ENCODE measurements around the gene TMEM209.
A peak's percentile ranks its signal among the peaks of the same experiment; 100 is the strongest.
"Not testable (repeated sequence)": the region's sequence is repeated elsewhere in the genome, so short reads cannot be mapped to it uniquely, and the experiment has no call there.

Gene TMEM209

GRCh38 chr7:130137207-130137606 lies 68.0 kb downstream of the TMEM209 start:
- Mint-ChIP-seq H3K4me3 (no peak overlapping the region), H3K27me3 (no peaks in the 10 kb centered on the region), H3K27ac (no peak overlapping the region), H3K4me1 (peaks cover 17 to 33% of the 10 kb centered on the region in 2 donors), H3K36me3 (peaks cover 31 to 39% of the 10 kb centered on the region in 2 donors), H3K9me3 (no peaks in the 10 kb centered on the region)
- ATAC-seq (replicated peaks) (no peak), DNase-seq (no peak)

- H3K9me3 Mint-ChIP-seq: no peaks in the 10 kb centered on the region
- DNase-seq: no peak
- H3K27ac Mint-ChIP-seq: no peak overlapping the region
- no peak overlapping the region for H3K4me3 Mint-ChIP-seq
- peaks cover 17 to 33% of the 10 kb centered on the region in 2 donors for H3K4me1 Mint-ChIP-seq
- no peaks in the 10 kb centered on the region for H3K27me3 Mint-ChIP-seq
- H3K36me3 Mint-ChIP-seq: peaks cover 34 to 42% of the 10 kb centered on the region in 2 donors
- ATAC-seq (replicated peaks): no peak
These were observed 68.5 kb downstream of the TMEM209 start for GRCh38 chr7:130136579-130137167.

GRCh38 chr7:130135208-130136205 lies 69.7 kb downstream of the TMEM209 start:
- Mint-ChIP-seq H3K4me1 (peaks cover 16 to 28% of the 10 kb centered on the region in 2 donors), H3K4me3 (no peak overlapping the region), H3K27ac (peak overlapping the region; percentile 32), H3K27me3 (no peaks in the 10 kb centered on the region), H3K36me3 (peaks cover 38 to 51% of the 10 kb centered on the region in 2 donors), H3K9me3 (no peaks in the 10 kb centered on the region)
- no peak for ATAC-seq (replicated peaks)
- no peak for DNase-seq

- no peak for ATAC-seq (replicated peaks)
- H3K9me3 Mint-ChIP-seq: no peaks in the 10 kb centered on the region
- no peak overlapping the region for H3K4me3 Mint-ChIP-seq
- no peak overlapping the region for H3K27ac Mint-ChIP-seq
- DNase-seq: no peak
- H3K4me1 Mint-ChIP-seq: peaks cover 14 to 23% of the 10 kb centered on the region in 2 donors
- H3K27me3 Mint-ChIP-seq: no peaks in the 10 kb centered on the region
- H3K36me3 Mint-ChIP-seq: peaks cover 41 to 48% of the 10 kb centered on the region in 2 donors
These were observed 70.5 kb downstream of the TMEM209 start for GRCh38 chr7:130134726-130135125.

- Mint-ChIP-seq H3K27me3 (no peaks in the 10 kb centered on the region), H3K4me3 (no peak overlapping the region), H3K27ac (no peak overlapping the region), H3K4me1 (peaks cover 13 to 17% of the 10 kb centered on the region in 2 donors), H3K36me3 (peaks cover 42 to 48% of the 10 kb centered on the region in 2 donors), H3K9me3 (no peaks in the 10 kb centered on the region)
- ATAC-seq (replicated peaks) (no peak), DNase-seq (no peak)
These were observed 71.0 kb downstream of the TMEM209 start for GRCh38 chr7:130134106-130134636.

- H3K36me3 Mint-ChIP-seq: peaks cover 47 to 51% of the 10 kb centered on the region in 2 donors
- H3K27me3 Mint-ChIP-seq: no peaks in the 10 kb centered on the region
- no peak for ATAC-seq (replicated peaks)
- no peak for DNase-seq
- H3K4me3 Mint-ChIP-seq: no peak overlapping the region
- H3K4me1 Mint-ChIP-seq: peaks cover 13 to 17% of the 10 kb centered on the region in 2 donors
- H3K9me3 Mint-ChIP-seq: no peaks in the 10 kb centered on the region
- no peak overlapping the region for H3K27ac Mint-ChIP-seq
These were observed 72.0 kb downstream of the TMEM209 start for GRCh38 chr7:130133029-130133782.

GRCh38 chr7:130131964-130132875 lies 73.0 kb downstream of the TMEM209 start:
- no peak overlapping the region for H3K4me3 Mint-ChIP-seq
- H3K27ac Mint-ChIP-seq: peak overlapping the region; percentile 17
- H3K9me3 Mint-ChIP-seq: no peaks in the 10 kb centered on the region
- no peaks in the 10 kb centered on the region for H3K27me3 Mint-ChIP-seq
- DNase-seq (no peak), ATAC-seq (replicated peaks) (no peak)
- peaks cover 13 to 17% of the 10 kb centered on the region in 2 donors for H3K4me1 Mint-ChIP-seq
- H3K36me3 Mint-ChIP-seq: peaks cover 44 to 50% of the 10 kb centered on the region in 2 donors

- Mint-ChIP-seq H3K27ac (peak overlapping the region; percentile 61), H3K4me1 (peaks cover 13 to 17% of the 10 kb centered on the region in 2 donors), H3K9me3 (no peaks in the 10 kb centered on the region), H3K36me3 (peaks cover 47 to 53% of the 10 kb centered on the region in 2 donors), H3K4me3 (peak overlapping the region in 1 of 2 donors; percentile 7), H3K27me3 (no peaks in the 10 kb centered on the region)
- ATAC-seq (replicated peaks) (peak; percentile 73 to 84), DNase-seq (no peak)
These were observed 73.9 kb downstream of the TMEM209 start for GRCh38 chr7:130131191-130131834.

GRCh38 chr7:130129011-130129411 lies 76.2 kb downstream of the TMEM209 start:
- no peak for DNase-seq
- H3K36me3 Mint-ChIP-seq: peaks cover 39 to 46% of the 10 kb centered on the region in 2 donors

GRCh38 chr7:130127821-130128317 lies 77.3 kb downstream of the TMEM209 start:
- Mint-ChIP-seq H3K27me3 (no peaks in the 10 kb centered on the region), H3K36me3 (peaks cover 41 to 55% of the 10 kb centered on the region in 2 donors), H3K9me3 (no peaks in the 10 kb centered on the region), H3K27ac (no peak overlapping the region), H3K4me3 (no peak overlapping the region), H3K4me1 (peaks cover 7 to 11% of the 10 kb centered on the region in 2 donors)
- ATAC-seq (replicated peaks): no peak
- no peak for DNase-seq

More at GRCh38 chr7:130129011-130129411, 76.2 kb downstream of the TMEM209 start:
- no peak for ATAC-seq (replicated peaks)
- Mint-ChIP-seq H3K4me3 (no peak overlapping the region), H3K9me3 (no peaks in the 10 kb centered on the region), H3K27me3 (no peaks in the 10 kb centered on the region), H3K27ac (no peak overlapping the region), H3K4me1 (peaks cover 7 to 11% of the 10 kb centered on the region in 2 donors)

GRCh38 chr7:130127404-130127803 lies 77.8 kb downstream of the TMEM209 start:
- H3K27ac Mint-ChIP-seq: no peak overlapping the region
- no peaks in the 10 kb centered on the region for H3K27me3 Mint-ChIP-seq
- peaks cover 44 to 59% of the 10 kb centered on the region in 2 donors for H3K36me3 Mint-ChIP-seq
- no peaks in the 10 kb centered on the region for H3K9me3 Mint-ChIP-seq
- H3K4me3 Mint-ChIP-seq: no peak overlapping the region
- H3K4me1 Mint-ChIP-seq: peaks cover 7 to 11% of the 10 kb centered on the region in 2 donors
- ATAC-seq (replicated peaks) (no peak), DNase-seq (no peak)

GRCh38 chr7:130126840-130127239 lies 78.4 kb downstream of the TMEM209 start:
- not testable (repeated sequence) for H3K9me3 Mint-ChIP-seq; H3K4me1 Mint-ChIP-seq; H3K4me3 Mint-ChIP-seq; H3K27me3 Mint-ChIP-seq; H3K27ac Mint-ChIP-seq; DNase-seq; ATAC-seq (replicated peaks)
- peaks cover 42 to 57% of the 10 kb centered on the region in 2 donors for H3K36me3 Mint-ChIP-seq

Data from stimulated activated naive B cell treated with anti-CD40 and anti-IgM and Interleukin-4, amounts not matched to agents 10 μg/mL and 1 μg/mL and 100 μg/mL, for 72 hours (primary cell).